ENCODE results near the gene KDM4B.

GRCh38 chr19:4922530-4923275 is 46.2 kb upstream of the KDM4B start:
- no peak for TF ChIP-seq CTCF (IDR thresholded peaks at IDR 0.05; ENCODE audit: borderline replicate concordance, extremely low read depth, low read length, poor library complexity, severe bottlenecking)
- no peak for TF ChIP-seq EZH2 (IDR thresholded peaks at IDR 0.05; ENCODE audit: borderline replicate concordance, low read depth, low read length, severe bottlenecking)

All from DND-41 (cell line).